Esophagus (tissue), 2 donors: ENCODE measurements around the gene F7. TPM values are rescaled to one million over a fixed set of nuclear protein-coding genes. Genes with fewer than 3 reads are reported as not detected.

ENCODE experiments used
- H3K27ac ChIP-seq, 2 donors: one replicate each; pipeline ENCODE4 v1.5.1; 2013; ENCODE audit warnings: low read depth in 2 of 2, mild to moderate bottlenecking in 2 of 2, inconsistent platforms in 1 of 2, low read length in 1 of 2, moderate library complexity in 1 of 2
- H3K27me3 ChIP-seq, 2 donors: one replicate each; pipeline ENCODE4 v1.6.1; 2013; ENCODE audit warnings: low read length in 2 of 2, control low read depth in 1 of 2, mild to moderate bottlenecking in 1 of 2; ENCODE audit not compliant: insufficient read depth in 2 of 2, control insufficient read depth in 1 of 2
- H3K36me3 ChIP-seq, 2 donors: one replicate each; pipeline ENCODE4 v1.6.1; 2013; ENCODE audit warnings: low read length in 1 of 2; ENCODE audit not compliant: control insufficient read depth in 2 of 2, insufficient read depth in 2 of 2
- H3K4me1 ChIP-seq, 2 donors: one replicate each; pipeline ENCODE4 v1.6.1; 2013; ENCODE audit warnings: low read length in 1 of 2; ENCODE audit not compliant: control insufficient read depth in 2 of 2, insufficient read depth in 2 of 2
- H3K4me3 ChIP-seq, 2 donors: one replicate each; pipeline ENCODE4 v1.5.1; 2013; ENCODE audit warnings: low read length in 2 of 2, mild to moderate bottlenecking in 2 of 2, low read depth in 1 of 2, moderate library complexity in 1 of 2
- H3K9me3 ChIP-seq, 2 donors: one replicate each; pipeline ENCODE4 v1.6.1; 2013; ENCODE audit warnings: mild to moderate bottlenecking in 2 of 2, low read depth in 1 of 2, low read length in 1 of 2, moderate library complexity in 1 of 2; ENCODE audit not compliant: control insufficient read depth in 2 of 2, insufficient read depth in 1 of 2
- WGBS, 2 donors: extraction: QIAGEN DNeasy Blood & Tissue Kit; methylation state at CpG; one replicate each; pipeline ENCODE4 v1.1.7; 2013; 5-methylcytosine and 5-hydroxymethylcytosine counted together
- polyA plus RNA-seq, 2 donors: library from polyadenylated mRNA; stranded (reverse); fragments of 200-250 nt; gene quantifications; one replicate each; pipeline ENCODE4 v1.2.3, GENCODE V29; 2013
- donor health status: healthy with polysubstance abuse.
- donor health status: Bipolar disorder and iron deficiency.

The F7 gene
- polyA plus RNA-seq, 2 donors = 0.01 TPM; not detected in 1

GRCh38 chr13:113119822-113120189 is 14.2 kb downstream of the F7 start:
- no peak overlapping the region for H3K4me3 ChIP-seq
- H3K9me3 ChIP-seq = peaks cover 0 to 4% of the 10 kb centered on the region in 2 donors
- H3K27ac ChIP-seq = no peak overlapping the region
- H3K27me3 ChIP-seq = no peaks in the 10 kb centered on the region
- no peaks in the 10 kb centered on the region for H3K4me1 ChIP-seq
- WGBS, 2 donors = 88 to 92% methylated on average over 7 of the region's 7 CpGs
- no peaks in the 10 kb centered on the region for H3K36me3 ChIP-seq

- H3K9me3 ChIP-seq = peaks cover 0 to 4% of the 10 kb centered on the region in 2 donors
- no peak overlapping the region for H3K27ac ChIP-seq
- no peaks in the 10 kb centered on the region for H3K4me1 ChIP-seq
- H3K36me3 ChIP-seq = no peaks in the 10 kb centered on the region
- 82 to 88% methylated on average over 19 of the region's 19 CpGs for WGBS, 2 donors
- no peak overlapping the region for H3K4me3 ChIP-seq
- no peaks in the 10 kb centered on the region for H3K27me3 ChIP-seq
These were observed 14.9 kb downstream of the F7 start for GRCh38 chr13:113120300-113121182.

- H3K27ac ChIP-seq = no peak overlapping the region
- no peak overlapping the region for H3K4me3 ChIP-seq
- 90% methylated on average over 24 of the region's 24 CpGs for WGBS, 2 donors
- H3K4me1 ChIP-seq = no peaks in the 10 kb centered on the region
- H3K9me3 ChIP-seq = peaks cover 0 to 4% of the 10 kb centered on the region in 2 donors
- H3K27me3 ChIP-seq = no peaks in the 10 kb centered on the region
- no peaks in the 10 kb centered on the region for H3K36me3 ChIP-seq
These were observed 15.8 kb downstream of the F7 start for GRCh38 chr13:113121183-113121927.

- Histone ChIP-seq H3K27me3 (no peaks in the 10 kb centered on the region), H3K9me3 (peaks cover 0 to 4% of the 10 kb centered on the region in 2 donors), H3K27ac (peak overlapping the region; percentile 40 to 57), H3K4me1 (no peaks in the 10 kb centered on the region), H3K4me3 (no peak overlapping the region), H3K36me3 (no peaks in the 10 kb centered on the region)
- 60 to 64% methylated on average over 16 of the region's 16 CpGs for WGBS, 2 donors
These were observed 16.4 kb downstream of the F7 start for GRCh38 chr13:113121928-113122471.

GRCh38 chr13:113122550-113123225 is 17.1 kb downstream of the F7 start, which contains the start of gene F10:
Gene F10 (plus strand): TSS chr13:113122799. CDS start chr13:113122856, 57 bp downstream.
- no peaks in the 10 kb centered on the region for H3K4me1 ChIP-seq
- 30 to 43% methylated on average over 23 of the region's 23 CpGs for WGBS, 2 donors
- peak within 1 kb of the TSS in 1 of 2 donors; percentile 21 for H3K4me3 ChIP-seq
- no peaks in the 10 kb centered on the region for H3K36me3 ChIP-seq
- H3K27me3 ChIP-seq = no peaks in the 10 kb centered on the region
- H3K9me3 ChIP-seq = peaks cover 0 to 4% of the 10 kb centered on the region in 2 donors
- peak within 1 kb of the TSS; percentile 40 to 57 for H3K27ac ChIP-seq

GRCh38 chr13:113123226-113124201 is 17.9 kb downstream of the F7 start:
- H3K4me3 ChIP-seq = no peak overlapping the region
- H3K9me3 ChIP-seq = peaks cover 0 to 4% of the 10 kb centered on the region in 2 donors
- no peaks in the 10 kb centered on the region for H3K27me3 ChIP-seq
- no peaks in the 10 kb centered on the region for H3K4me1 ChIP-seq
- peak overlapping the region in 1 of 2 donors; percentile 8 for H3K27ac ChIP-seq
- 77 to 82% methylated on average over 26 to 29 of the region's 29 CpGs for WGBS, 2 donors
- H3K36me3 ChIP-seq = no peaks in the 10 kb centered on the region

GRCh38 chr13:113124211-113124970 is 18.8 kb downstream of the F7 start:
- H3K36me3 ChIP-seq = no peaks in the 10 kb centered on the region
- H3K4me3 ChIP-seq = no peak overlapping the region
- H3K9me3 ChIP-seq = peaks cover 0 to 3% of the 10 kb centered on the region in 2 donors
- no peak overlapping the region for H3K27ac ChIP-seq
- H3K4me1 ChIP-seq = no peaks in the 10 kb centered on the region
- H3K27me3 ChIP-seq = no peaks in the 10 kb centered on the region
- 93 to 94% methylated on average over 18 to 19 of the region's 19 CpGs for WGBS, 2 donors

GRCh38 chr13:113125506-113126264 is 20.1 kb downstream of the F7 start:
- H3K36me3 ChIP-seq = no peaks in the 10 kb centered on the region
- H3K9me3 ChIP-seq = no peaks in the 10 kb centered on the region
- H3K4me1 ChIP-seq = no peaks in the 10 kb centered on the region
- no peak overlapping the region for H3K4me3 ChIP-seq
- H3K27ac ChIP-seq = no peak overlapping the region
- no peaks in the 10 kb centered on the region for H3K27me3 ChIP-seq
- 89 to 93% methylated on average over 19 of the region's 19 CpGs for WGBS, 2 donors
